Astrocyte (in vitro differentiated cells and primary cell): ENCODE measurements around the gene CHAT.

Source experiments
- CTCF ChIP-seq: IDR thresholded peaks from 2 replicates; pipeline ENCODE4 v1.5.1; 2011; ENCODE audit warnings: low read depth, mild to moderate bottlenecking, inconsistent platforms, low read length, moderate library complexity; ENCODE audit not compliant: insufficient read depth
- EZH2 ChIP-seq: IDR thresholded peaks from 2 replicates; pipeline ENCODE4 v1.6.1; 2012; ENCODE audit warnings: mild to moderate bottlenecking, low read length, inconsistent platforms; ENCODE audit not compliant: insufficient read depth

GRCh38 chr10:49651039-49651835 is 37.4 kb downstream of the CHAT start:
- no peak for TF ChIP-seq CTCF
- TF ChIP-seq EZH2 = no peak
